COLO668 (cell line): ENCODE results near the gene AFAP1L2.

Experiments used
- DNase-seq: peaks from one replicate; lab custom pipeline; 2025; ENCODE audit not compliant: unreplicated experiment; lab: John Stamatoyannopoulos, UW

Gene AFAP1L2

DNA sequence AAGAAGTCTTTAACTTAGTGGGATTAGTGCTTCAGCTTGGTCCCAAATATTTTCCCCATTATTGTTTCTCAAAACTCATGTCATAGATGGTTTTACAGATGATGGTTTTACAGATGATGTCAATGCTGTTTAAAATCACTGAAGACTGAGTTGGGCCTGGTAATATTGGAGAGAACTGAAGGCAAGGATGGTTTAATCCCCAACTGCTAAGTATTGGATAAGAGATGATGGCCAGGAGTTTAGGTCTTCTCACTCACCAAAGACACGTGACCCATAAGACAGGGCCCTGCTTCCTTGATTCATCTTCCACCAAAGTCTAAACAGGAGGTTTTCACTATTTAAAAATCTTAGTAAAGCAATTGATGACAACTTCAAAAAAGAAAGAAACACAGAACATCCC lies 108.9 kb downstream of the AFAP1L2 start:
- DNase-seq: no peak

DNA sequence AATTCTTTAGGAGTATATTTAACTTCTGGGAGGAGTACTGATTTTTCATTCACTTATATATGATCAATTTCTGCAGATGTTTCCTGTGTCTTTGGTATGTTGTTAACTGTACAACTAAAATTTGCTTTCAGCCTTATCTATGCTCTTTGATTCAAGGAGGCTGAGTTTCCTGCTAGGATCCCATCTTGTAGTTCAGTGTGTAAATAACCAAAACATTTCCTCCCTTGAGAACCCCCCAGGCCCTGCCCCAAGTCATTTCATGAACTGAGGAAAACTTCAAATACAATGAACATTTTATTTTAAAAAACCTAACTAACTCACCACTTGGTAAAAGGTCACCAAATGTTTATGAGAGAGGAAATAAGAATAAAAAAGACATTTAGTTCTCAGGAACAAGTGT lies 109.8 kb downstream of the AFAP1L2 start:
- no peak for DNase-seq

DNA sequence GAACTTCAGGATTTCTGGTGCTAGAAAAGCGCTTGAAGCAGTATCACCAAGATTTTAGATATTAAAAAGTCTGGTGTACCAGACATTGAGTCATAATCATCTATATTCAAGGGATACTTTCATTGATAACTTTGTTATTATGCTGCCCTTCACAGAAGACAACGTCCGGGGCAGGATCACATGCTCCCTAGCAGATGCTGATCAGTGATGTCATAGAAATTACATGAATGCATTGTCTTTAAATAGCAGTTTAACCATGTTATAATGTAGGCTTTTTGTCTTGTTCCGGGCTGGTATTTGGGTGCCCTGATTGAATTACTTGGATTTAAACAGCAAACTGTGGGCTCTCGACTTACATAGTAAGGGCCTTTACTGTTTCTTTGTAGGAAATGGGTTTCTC lies 111.2 kb downstream of the AFAP1L2 start:
- DNase-seq: no peak

DNA sequence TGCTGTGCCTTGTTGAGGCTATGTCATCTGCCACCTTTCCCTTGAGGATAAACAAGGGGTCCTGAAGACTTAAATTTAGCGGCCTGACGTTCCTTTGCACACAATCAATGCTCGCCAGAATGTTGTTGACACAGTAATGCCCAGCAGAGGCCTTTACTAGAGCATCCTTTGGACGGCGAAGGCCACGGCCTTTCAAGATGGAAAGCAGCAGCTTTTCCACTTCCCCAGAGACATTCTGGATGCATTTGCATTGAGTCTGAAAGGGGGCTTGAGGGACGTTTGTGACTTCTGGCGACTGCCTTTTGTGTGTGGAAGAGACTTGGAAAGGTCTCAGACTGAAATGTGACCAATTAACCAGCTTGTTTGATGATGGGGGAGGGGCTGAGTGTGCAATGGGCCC lies 112.8 kb downstream of the AFAP1L2 start:
- DNase-seq: no peak

DNA sequence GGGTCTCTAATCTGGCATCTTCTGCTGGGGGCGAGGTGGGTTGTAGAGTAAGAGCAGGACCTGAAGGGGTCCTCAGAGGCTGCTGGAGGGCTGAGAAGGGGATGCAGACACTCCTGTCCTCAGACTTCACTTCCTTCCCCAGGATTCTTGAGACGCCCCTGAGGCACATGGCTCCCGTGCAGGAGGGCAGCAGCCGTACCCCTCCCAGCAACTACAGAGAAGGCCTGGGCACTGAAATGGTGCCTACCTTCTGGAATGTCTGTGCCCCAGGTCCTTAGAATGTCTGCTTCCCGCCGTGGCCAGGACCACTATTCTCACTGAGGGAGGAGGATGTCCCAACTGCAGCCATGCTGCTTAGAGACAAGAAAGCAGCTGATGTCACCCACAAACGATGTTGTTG lies 113.2 kb downstream of the AFAP1L2 start:
- DNase-seq: no peak

DNA sequence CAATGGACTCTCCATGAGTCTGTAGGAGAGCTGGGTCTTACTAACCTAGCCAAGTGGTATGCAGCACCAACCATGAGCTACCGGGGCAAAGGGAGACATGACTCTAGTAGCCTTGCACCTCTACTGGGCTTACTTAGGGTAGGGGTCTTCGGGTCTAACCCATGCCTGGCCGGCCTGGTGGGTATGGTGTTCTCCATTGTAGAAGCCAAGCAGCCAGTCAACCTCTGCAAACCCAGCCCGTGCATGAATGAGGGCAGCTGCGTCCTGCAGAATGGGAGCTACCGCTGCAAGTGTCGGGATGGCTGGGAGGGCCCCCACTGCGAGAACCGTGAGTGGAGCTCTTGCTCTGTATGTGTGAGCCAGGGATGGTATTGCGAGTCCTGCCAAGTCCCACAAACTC lies 114.3 kb downstream of the AFAP1L2 start:
- no peak for DNase-seq

DNA sequence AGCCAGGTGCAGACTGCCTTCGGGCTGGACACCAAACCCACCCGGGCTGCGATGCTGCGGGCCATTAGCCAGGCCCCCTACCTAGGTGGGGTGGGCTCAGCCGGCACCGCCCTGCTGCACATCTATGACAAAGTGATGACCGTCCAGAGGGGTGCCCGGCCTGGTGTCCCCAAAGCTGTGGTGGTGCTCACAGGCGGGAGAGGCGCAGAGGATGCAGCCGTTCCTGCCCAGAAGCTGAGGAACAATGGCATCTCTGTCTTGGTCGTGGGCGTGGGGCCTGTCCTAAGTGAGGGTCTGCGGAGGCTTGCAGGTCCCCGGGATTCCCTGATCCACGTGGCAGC lies 115.2 kb downstream of the AFAP1L2 start:
- DNase-seq: no peak

DNA sequence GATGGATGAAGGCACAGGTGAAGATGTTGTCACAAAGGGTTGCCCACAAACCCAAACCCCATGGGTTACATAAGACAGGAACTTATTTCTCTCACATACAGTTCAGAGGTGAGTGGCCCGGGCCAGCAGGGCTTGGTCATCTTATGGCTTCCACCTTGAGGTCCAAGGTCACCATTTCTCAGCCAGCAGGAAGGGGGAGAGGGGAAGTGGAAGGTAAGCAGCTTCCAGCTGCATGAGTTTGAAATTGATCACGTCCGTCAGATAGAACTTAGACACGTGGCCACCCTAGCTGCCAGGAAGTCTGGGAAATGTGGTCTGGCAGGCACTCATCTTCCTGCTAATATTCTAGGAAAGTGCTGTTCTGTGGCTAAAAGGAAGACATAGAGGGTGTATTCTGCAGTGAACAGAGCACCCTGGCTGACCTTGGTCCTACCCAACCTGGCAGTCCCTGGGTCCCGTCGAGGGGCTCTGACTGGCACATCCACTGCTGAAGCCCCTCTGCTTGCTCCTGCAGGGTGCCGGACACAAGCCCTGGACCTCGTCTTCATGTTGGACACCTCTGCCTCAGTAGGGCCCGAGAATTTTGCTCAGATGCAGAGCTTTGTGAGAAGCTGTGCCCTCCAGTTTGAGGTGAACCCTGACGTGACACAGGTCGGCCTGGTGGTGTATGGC lies 115.7 kb downstream of the AFAP1L2 start:
- no peak for DNase-seq

DNA sequence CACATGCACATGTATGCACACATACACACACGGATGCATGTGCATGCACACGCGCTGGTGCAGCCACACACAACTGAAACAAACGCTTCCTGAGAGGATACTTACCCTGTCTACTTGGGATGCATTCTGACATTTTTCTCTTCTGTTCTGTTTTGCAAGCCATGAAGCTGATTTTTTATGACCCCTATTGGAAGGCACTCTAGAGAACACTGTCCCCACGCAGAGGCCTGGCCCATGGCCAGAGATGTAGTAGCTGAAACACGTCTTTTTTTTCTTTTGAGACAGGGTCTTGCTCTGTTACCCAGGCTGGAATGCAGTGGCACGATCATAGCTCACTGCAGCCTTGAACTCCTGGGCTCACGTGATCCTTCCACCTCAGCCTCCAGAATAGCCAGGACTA lies 117.4 kb downstream of the AFAP1L2 start:
- DNase-seq: no peak

DNA sequence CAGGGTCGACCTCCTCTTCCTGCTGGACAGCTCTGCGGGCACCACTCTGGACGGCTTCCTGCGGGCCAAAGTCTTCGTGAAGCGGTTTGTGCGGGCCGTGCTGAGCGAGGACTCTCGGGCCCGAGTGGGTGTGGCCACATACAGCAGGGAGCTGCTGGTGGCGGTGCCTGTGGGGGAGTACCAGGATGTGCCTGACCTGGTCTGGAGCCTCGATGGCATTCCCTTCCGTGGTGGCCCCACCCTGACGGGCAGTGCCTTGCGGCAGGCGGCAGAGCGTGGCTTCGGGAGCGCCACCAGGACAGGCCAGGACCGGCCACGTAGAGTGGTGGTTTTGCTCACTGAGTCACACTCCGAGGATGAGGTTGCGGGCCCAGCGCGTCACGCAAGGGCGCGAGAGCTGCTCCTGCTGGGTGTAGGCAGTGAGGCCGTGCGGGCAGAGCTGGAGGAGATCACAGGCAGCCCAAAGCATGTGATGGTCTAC lies 118.3 kb downstream of the AFAP1L2 start:
- no peak for DNase-seq

DNA sequence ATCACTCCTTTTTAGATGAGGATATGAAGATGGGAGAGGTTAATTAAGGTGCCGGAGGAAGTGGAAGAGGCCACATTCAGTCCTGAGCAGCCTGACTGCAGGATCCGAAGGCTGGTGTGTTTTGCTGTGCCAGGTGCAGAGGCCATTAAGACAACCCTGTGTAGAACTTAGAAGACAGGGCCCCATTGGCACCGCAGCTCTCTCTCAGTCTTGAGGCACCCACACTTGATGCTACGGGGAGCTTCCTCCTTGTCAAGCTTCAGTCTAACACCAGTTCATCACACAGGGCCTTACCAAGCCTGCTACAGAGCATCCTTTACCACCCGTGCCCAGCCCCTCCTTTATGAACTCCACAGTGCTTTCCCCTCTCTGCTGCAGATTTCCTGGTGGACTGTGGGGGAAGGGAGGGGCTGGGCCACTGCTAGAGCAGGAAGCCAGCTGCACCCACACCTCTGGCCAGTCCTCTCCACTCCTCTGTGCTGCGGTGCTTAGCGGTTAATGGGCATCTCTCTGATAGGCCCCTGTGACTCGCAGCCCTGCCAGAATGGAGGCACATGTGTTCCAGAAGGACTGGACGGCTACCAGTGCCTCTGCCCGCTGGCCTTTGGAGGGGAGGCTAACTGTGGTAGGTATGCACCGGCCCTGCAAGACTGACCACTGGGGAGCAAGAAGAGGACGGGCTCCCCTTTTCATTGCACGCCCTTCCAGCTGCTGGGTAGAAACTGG lies 119.8 kb downstream of the AFAP1L2 start:
- no peak for DNase-seq

DNA sequence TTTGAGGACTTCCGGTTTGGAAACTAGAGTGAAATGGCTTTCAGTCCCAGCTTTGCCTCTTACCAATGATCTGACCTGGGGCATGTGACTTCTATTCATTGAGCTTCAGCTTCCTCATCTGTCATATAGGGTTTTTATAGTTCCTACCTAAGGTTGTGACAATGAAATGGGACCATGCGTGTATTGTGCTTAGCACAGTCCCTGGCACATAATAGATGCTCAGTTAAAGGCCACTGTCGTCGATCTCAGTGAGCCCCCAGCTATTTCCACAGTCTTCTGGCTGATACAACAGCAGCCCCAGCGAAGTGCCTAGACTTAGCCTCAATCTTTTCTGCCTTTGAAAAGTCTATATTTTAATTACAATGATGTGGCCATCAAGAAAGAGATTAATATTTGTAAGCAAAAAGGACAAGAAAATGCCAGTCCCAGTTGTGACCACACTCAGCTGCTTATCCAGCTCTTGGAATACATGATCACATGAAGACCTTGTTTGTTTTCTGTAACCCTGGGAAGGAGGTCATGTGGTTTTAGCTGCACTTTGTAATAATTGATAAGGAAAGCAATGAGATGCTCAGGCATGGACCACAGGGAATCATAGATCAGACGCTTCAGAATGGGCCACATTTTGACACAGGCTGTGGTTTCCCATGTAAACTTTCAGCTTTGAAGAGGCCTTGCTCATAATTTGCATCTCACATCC lies 120.6 kb downstream of the AFAP1L2 start:
- no peak for DNase-seq

DNA sequence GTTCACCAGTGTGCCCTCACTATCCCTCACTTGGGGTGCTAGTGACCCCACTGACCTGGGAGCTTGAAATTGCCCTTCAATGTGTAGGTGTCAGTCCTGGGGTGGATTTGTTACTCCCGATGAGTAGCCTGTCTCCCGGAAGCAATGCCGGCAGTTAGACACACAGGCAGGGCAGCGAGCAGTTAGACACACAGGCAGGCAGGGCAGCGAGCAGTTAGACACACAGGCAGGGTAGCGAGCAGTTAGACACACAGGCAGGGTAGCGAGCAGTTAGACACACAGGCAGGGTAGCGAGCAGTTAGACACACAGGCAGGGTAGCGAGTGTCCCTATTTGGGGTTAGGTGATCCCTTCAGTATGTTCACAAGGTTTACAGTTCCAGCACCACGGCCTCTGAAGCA lies 121.2 kb downstream of the AFAP1L2 start:
- no peak for DNase-seq

DNA sequence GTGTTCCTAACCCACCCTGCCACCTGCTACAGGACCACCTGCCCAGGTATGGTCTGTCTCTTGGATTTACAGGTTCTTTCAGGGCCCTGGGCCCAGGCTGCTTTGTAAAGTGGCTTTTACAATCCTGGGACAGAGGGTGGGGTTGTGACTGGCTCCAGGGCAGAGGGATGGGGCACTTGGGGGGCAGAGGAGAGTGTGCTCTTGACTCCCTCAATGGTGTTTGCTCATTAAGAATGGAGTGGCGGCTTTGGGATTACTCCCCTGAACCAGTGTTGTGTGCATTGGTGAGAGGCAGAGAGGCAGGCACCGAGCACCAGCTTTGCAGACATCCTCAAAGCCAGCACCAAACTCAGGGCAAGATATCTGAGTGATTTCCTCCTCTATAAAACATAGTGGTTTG lies 121.8 kb downstream of the AFAP1L2 start:
- DNase-seq: no peak

DNA sequence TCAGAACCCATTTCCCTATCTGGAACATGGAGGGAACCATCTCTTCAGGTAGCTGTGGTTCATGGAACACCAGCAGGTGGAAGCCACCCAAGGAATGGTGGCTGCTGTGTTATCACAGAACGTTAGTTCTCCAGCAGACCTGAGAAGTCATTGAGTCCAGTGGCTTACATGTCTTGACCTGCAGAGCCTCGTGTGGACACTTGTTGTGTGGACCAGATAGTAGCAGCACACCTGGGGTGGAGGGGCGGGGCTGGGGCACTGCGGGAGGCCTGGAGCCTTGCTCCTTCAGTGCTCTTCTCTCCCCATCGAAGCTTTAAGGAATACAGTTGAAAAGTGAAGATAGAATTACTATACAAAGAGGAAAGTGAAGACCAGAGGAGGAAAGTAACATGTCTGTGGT lies 122.8 kb downstream of the AFAP1L2 start:
- no peak for DNase-seq

DNA sequence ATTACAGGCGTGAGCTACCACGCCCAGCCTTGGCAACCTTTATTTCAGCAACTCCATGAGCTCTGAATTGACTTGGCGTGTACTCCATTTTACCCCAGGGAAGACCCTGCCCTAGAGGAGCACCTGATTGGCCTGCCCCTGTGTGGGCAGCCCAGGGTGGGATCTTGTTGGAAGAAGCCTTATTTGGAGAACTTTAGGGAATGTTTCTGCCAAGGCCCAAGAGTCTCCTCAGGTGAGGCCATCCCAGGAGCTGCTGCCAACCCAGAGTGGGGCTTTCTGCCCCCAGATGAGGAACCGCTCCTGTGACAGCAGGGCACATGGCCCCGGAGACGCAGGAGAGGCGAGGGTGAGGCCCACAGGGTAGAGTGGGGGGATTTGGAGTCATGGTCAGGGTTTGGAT lies 123.3 kb downstream of the AFAP1L2 start:
- DNase-seq: no peak

DNA sequence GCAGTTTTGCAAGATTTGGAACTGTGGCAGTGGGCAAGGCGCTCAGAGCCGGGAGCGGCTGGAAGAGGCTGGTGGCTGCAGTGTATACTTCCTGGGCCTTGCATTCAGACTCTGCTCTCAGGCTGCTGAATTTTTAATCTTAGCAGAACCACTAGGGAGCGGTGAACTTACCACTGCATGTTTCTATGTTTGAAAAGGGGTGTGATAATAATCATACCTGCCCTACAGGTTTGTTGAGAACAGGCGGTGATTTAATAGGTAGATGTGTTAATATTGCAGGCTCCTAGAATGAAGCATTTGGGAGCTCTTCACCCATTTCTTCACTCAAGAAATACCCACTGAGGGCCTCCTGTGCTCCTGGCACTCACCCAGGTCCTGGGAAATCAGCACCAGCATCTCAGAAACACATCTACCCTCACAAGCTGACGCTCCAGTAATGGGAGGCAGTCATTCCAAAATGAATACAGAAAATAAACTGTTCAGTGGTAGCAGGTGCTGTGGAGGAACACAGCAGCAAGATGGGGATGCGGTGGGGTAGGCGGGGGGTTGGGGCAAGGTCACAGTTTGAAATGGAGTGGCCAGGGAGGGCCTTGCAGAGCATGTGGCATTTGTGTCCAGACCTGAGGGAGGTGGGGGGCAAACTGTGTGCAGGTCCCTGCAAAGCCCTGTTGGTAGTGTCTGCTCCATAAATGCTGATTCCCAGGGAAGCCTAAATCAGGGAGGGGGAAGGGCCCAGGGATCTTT lies 124.2 kb downstream of the AFAP1L2 start:
- DNase-seq: no peak

DNA sequence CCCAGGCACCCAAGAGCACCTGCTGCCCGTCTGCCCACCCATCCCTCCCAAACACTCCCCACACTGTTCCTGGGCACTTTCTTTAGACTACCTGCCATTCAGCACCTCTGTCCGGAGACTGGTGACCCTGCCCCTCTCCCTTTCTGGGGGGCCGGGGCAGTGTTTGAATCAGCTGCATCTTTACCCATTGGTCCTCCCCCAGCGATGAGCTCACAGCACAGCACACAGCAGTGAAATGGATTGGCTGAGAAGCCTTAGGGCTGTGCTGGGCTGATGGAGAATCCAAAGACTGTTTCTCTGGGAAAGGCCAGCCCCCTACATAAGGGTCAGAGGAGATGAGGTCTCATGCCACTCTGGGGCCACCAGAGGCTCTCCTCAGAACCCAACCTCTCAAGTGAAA lies 125.0 kb downstream of the AFAP1L2 start:
- no peak for DNase-seq

DNA sequence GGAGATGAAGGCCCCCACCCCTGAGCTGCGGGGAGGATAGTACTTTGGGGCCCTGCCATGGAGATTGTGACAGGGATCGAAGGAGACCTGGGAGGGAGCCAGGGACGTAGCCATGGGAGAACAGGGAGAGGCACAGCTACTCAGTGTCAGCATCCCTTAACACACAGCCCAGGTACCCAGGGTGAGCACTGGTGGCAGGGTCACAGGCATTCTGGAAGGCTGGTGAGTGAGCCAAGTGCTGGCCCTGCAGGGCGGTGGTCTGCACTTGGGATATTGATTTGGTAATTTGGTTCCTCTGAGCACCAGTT lies 125.5 kb downstream of the AFAP1L2 start:
- no peak for DNase-seq

DNA sequence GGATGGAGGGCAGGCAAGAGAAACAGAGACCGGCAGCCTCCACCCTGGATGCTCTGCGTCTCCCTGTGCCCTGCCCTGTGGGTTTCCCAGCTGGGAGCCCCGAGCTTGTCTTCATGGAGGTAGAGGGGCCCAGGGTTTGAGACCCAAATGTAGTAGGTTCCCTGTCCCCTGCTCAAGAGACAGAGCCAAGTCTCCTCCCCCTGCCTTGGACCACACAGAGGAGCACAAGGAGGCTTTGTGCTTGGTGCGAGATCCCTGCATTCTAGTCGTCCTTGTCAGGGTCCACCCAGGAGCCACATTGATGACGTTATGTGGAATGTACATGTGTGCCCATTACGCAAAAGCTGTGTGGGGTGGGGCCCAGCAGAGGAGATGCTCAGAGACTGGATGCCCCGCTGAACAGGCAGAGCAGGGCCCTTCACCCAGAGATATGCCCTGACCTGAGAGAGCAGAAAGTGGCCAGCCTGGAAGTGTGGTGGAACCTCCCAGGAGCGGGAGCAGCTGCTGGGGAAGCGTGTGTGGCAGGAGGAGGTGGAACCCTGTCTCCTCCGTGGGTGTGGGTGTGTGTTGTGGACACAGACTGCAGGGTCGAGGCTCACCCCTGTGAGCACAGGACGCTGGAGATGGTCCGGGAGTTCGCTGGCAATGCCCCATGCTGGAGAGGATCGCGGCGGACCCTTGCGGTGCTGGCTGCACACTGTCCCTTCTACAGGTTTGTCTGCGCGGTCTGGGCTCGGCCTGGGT lies 126.0 kb downstream of the AFAP1L2 start:
- no peak for DNase-seq

DNA sequence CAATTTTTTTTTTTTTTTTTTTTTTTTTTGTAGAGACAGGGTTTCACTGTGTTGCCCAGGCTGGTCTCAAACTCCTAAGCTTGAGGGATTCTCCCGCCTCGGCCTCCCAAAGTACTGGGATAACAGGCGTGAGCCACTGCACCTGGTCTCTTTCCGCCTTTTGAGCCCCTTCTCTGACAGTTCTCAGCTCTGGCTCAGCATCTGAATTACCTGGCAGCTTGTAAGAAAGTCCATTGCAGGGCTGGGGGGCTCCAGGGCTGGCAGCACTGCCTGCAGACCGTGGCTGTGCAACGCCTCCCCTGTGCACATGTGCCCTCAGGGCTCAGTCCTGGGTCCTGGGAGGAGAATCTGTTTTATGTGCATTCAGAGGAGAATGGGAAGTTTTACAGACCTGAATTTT lies 127.6 kb downstream of the AFAP1L2 start:
- DNase-seq: no peak
